GM12872 (cell line): Measurements from ENCODE around the gene NUP50.

ENCODE experiments used
- CTCF ChIP-seq: IDR thresholded peaks from 3 replicates; pipeline ENCODE4 v1.5.1; 2011; ENCODE audit warnings: low read depth, mild to moderate bottlenecking, low read length, moderate library complexity; ENCODE audit not compliant: insufficient read depth

The NUP50 gene

DNA sequence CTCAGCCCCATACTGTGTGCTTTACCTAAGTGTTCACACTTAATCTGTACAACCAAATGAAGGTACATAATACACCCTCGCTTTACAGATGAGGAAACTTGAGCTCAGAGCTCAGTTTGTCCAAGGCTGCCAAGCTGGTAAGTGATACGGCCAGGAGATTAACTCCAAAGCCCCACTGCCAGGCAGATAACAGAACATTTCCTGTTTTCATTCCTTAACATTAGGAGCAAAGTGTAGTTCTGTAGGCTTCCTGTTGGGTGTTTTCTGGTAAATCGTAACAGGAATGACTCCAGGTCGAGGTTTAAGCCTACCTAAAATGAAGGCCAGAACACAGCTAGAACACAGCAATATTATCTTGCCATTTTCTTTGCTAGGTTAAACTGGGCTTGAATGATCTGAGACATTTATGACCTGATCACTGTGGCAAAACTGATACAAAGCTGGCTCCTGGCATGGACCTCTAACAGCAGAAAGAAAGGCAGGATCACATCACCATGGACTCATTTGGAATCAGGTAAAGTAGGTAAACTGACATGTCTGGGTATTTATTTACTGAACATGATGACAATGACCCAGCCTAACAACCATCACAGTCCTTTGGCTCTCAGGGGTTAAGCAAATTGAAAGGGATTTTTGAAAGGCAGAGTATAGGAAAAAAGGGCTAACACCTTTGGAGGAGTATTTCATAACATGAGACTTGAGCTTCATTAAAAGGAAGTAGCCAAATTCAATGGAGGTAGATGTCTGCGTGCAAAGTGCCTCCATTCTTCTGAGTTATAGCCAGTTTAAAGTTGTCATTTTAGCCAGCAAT is 3.9 kb upstream of the NUP50 start:
- no peak for TF ChIP-seq CTCF

GRCh38 chr22:45162531-45162930 is 1.2 kb upstream of the NUP50 start:
- no peak for TF ChIP-seq CTCF

DNA sequence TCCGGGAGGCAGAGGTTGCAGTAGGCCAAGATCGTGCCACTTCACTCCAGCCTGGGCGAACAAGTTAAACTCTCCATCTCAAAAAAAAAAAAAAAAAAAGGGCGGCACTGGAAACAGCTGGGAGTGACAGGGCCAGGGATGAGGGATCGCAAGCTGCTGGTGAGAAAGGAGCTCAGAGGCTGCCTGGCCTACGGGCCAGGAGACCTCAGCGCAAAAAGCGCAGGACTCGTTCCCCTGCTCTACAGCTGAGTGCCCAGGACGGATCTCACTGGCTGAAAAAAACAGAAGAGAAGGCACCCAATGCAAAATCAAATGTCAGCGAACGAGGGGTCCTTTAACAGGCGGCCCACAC is 650 bp upstream of the NUP50 start:
- no peak for TF ChIP-seq CTCF

GRCh38 chr22:45164270-45165088 is 754 bp downstream of the NUP50 start:
- TF ChIP-seq CTCF: no peak

DNA sequence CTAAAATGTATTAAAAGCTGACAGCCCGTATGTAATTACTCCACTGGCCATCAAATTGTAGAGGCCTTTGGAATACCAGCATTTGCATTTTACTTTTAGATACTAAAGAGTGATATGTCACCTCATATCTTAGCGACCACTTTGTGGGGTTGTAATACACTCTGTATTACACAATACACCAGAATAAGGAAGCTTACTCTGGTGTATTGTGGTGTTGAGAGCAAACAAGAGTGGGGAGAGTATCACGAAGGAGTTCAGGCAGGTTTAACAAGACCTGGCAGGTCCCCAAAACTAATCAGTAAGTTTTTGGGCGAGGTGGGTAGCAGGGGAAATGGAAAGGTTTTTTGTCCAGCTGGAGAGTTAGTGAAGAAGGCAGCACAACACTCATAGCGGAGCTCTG is 3.2 kb downstream of the NUP50 start:
- TF ChIP-seq CTCF: no peak

GRCh38 chr22:45169591-45170466 is 6.1 kb downstream of the NUP50 start:
- no peak for TF ChIP-seq CTCF

GRCh38 chr22:45171830-45172229 is 8.1 kb downstream of the NUP50 start:
- TF ChIP-seq CTCF: no peak
